Transverse colon (tissue), 4 donors: ENCODE results near the gene TXNDC8. TPM values are rescaled to one million over a fixed set of nuclear protein-coding genes. Genes with fewer than 3 reads are reported as not detected.

Experiments used
- DNase-seq: peaks from one replicate; pipeline ENCODE4 v3.0.0-alpha.2; 2019
- H3K27ac ChIP-seq, 4 donors: fragments of 200-600 bp; sonication (generic); 2 replicates each; pipeline ENCODE4 v1.5.1; 2016 to 2018; ENCODE audit warnings: inconsistent platforms in 4 of 4
- H3K27me3 ChIP-seq: fragments of 200-600 bp; sonication (generic); 2 replicates; pipeline ENCODE4 v1.5.1; 2017; ENCODE audit warnings: inconsistent platforms
- H3K36me3 ChIP-seq, 4 donors: fragments of 200-600 bp; sonication (generic); 2 replicates each; pipeline ENCODE4 v1.5.1; 2017 to 2019; ENCODE audit warnings: inconsistent platforms in 4 of 4
- H3K4me1 ChIP-seq, 4 donors: fragments of 200-600 bp; sonication (generic); 2 replicates each; pipeline ENCODE4 v1.5.1; 2017 to 2020; ENCODE audit warnings: inconsistent platforms in 4 of 4
- H3K4me3 ChIP-seq, 4 donors: fragments of 200-600 bp; sonication (generic); 1 replicate in 1 of 4; 2 replicates in 3 of 4; pipeline versions ENCODE4 v1.5.1 to v1.6.1; 2017 to 2019; ENCODE audit warnings: inconsistent platforms in 4 of 4
- H3K9me3 ChIP-seq, 2 donors: fragments of 200-600 bp; sonication (generic); 2 replicates each; pipeline ENCODE4 v1.5.1; 2017 to 2019; ENCODE audit warnings: inconsistent platforms in 2 of 2
- EP300 ChIP-seq: sonication (generic); formaldehyde crosslinking; IDR thresholded peaks from one replicate; pipeline ENCODE4 v1.6.1; 2017; ENCODE audit warnings: antibody characterized with exemption, low read depth
- POLR2A ChIP-seq: fragments of 450-650 bp; IDR thresholded peaks from one replicate; pipeline ENCODE4 v1.6.1; 2016; ENCODE audit warnings: antibody characterized with exemption, mild to moderate bottlenecking, moderate library complexity
- POLR2AphosphoS5 ChIP-seq, 3 donors: sonication (generic); formaldehyde crosslinking; IDR thresholded peaks; one replicate each; pipeline ENCODE4 v1.6.1; 2016; ENCODE audit warnings: antibody characterized with exemption in 3 of 3
- WGBS, 2 donors: methylation state at CpG; one replicate each; pipeline ENCODE4 v1.1.5; 2018; ENCODE audit warnings: low coverage in 1 of 2; 5-methylcytosine and 5-hydroxymethylcytosine counted together
- in situ Hi-C, 4 donors: fragments of 200-750 bp; cut with MboI; loops; one replicate each; pipeline versions ENCODE4 v1.15.0 to v1.15.1; 2017; ENCODE audit warnings: low sequenced_read_pairs in 3 of 4, low pct_ligation_motif_present in 1 of 4, low pct_unique_long_range_greater_than_20kb in 1 of 4
- intact Hi-C: fragments of 100-400 bp; cut with DNase I; formaldehyde crosslinking; loops from one replicate; pipeline ENCODE4 v1.15.1; 2023; ENCODE audit warnings: low total_unique reads
- total RNA-seq, 4 donors: library from RNA; depleted of rRNA; stranded (reverse); fragments of >200 nt; gene quantifications; one replicate each; pipeline ENCODE4 v1.1.0, GENCODE V29; 2016
- TF ChIP-seq, protein P1 (sequence below), 5 experiments: fragments of 200-600 bp in 3 of 5; fragments of 450-650 bp in 2 of 5; sonication (generic) in 3 of 5; IDR thresholded peaks; 1 replicate in 2 of 5; 2 replicates in 3 of 5; pipeline ENCODE4 v1.5.1; 2016 to 2017; ENCODE audit warnings: antibody characterized with exemption in 5 of 5, inconsistent platforms in 3 of 5, mild to moderate bottlenecking in 2 of 5, moderate library complexity in 1 of 5

Gene TXNDC8
- total RNA-seq, 4 donors from 2014 or later = not detected

DNA sequence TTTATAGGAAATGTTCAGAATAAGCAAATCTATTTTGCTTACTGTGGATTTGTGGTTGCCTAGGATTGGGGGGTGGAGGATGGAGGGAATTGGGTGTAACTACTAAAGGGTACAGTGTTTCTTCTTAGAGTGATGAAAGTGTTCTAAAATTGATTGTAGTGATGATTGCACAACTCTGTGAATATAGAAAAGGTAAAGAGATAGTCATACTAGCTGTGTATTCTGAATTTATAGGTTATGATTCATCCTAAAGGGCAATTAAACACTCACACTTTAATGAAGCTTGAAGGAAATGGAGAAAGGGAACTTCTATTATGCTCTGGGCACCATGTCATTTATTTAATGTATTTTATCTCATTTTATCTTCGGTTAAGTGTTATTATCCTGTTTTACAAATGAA lies 9.9 kb downstream of the TXNDC8 start:
- Histone ChIP-seq H3K9me3 (no peaks in the 10 kb centered on the region), H3K4me3 (no peak overlapping the region), H3K27ac (no peak overlapping the region), H3K27me3 (no peaks in the 10 kb centered on the region), H3K36me3 (no peaks in the 10 kb centered on the region), H3K4me1 (no peaks in the 10 kb centered on the region)
- intact Hi-C loops = no loop called here
- no peak for TF ChIP-seq EP300
- in situ Hi-C loops = no loop called here
- DNase-seq = no peak
- WGBS, 2 donors = 25 to 64% methylated on average over 1 of the region's 1 CpG

DNA sequence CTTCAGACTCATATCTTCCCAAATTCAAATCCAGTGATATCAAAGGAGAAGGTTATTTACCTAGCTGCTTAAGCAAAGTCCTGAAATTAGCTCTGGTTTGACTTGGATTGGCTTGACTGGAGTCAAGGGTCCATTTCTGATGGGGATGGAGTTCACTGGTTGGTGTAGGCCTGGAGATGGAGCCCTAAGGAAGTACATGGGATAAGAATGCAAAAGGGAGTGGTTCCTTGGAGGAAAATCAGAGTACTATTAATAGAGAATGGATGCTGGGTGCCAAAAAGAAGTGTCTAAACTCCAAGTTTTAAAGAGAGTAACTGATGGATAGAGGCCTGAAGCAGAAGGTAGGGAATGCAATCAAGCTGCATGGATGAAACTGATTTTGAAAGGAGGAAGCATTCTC lies 13.8 kb downstream of the TXNDC8 start:
- no peak for DNase-seq
- intact Hi-C loops (no loop called here), in situ Hi-C loops (no loop called here)

DNA sequence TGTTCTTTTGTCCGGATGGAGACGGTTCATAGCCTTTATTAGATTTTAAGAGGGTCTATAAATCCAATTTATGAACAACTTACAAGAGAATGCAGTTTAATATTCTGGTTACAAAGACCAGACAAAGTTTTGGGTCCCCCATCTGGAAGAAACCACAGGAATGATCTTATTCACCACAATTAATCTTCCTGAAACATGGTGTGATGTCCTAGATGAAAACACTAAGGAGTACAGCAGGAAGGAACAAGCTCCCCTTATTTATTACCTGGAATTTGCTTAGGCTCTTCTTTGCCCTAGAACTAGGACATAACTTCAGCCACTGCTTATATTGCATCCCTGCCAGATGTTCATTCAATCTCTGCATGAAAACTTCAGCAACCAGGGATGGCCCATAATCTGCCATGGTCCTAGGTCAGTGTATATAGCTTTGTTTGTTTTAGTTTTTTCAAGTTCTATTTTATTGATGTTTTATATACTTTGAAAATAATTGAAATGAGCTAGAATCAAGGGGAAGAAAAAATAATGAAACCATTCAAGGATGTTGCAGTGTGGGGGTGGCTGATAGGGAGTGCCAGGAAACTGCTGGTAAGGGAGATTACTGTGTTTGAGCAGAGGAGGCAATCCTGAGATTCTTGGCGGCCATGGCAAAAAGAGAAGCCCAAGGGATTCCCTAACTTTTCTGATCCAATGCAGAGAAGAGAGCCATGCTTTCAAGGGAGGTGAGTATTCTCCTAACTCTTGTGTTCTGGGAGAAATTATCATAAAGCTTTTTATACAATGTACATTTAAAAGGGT lies 16.8 kb downstream of the TXNDC8 start:
- Histone ChIP-seq H3K9me3 (no peaks in the 10 kb centered on the region), H3K27ac (no peak overlapping the region), H3K36me3 (no peaks in the 10 kb centered on the region), H3K4me1 (no peaks in the 10 kb centered on the region), H3K27me3 (no peaks in the 10 kb centered on the region), H3K4me3 (no peak overlapping the region)
- intact Hi-C loops (no loop called here), in situ Hi-C loops (no loop called here)
- TF ChIP-seq, protein P1, sequence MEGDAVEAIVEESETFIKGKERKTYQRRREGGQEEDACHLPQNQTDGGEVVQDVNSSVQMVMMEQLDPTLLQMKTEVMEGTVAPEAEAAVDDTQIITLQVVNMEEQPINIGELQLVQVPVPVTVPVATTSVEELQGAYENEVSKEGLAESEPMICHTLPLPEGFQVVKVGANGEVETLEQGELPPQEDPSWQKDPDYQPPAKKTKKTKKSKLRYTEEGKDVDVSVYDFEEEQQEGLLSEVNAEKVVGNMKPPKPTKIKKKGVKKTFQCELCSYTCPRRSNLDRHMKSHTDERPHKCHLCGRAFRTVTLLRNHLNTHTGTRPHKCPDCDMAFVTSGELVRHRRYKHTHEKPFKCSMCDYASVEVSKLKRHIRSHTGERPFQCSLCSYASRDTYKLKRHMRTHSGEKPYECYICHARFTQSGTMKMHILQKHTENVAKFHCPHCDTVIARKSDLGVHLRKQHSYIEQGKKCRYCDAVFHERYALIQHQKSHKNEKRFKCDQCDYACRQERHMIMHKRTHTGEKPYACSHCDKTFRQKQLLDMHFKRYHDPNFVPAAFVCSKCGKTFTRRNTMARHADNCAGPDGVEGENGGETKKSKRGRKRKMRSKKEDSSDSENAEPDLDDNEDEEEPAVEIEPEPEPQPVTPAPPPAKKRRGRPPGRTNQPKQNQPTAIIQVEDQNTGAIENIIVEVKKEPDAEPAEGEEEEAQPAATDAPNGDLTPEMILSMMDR (IDR thresholded peaks at IDR 0.05) = no peak
- TF ChIP-seq POLR2A (no peak), EP300 (no peak), POLR2AphosphoS5 (IDR thresholded peaks at IDR 0.05) (no peak)
- DNase-seq = no peak
- 49 to 70% methylated on average over 3 of the region's 3 CpGs for WGBS, 2 donors

More for the DNA sequence above, 13.8 kb downstream of the TXNDC8 start:
- Histone ChIP-seq H3K27ac (no peak overlapping the region), H3K4me1 (no peaks in the 10 kb centered on the region), H3K27me3 (no peaks in the 10 kb centered on the region), H3K9me3 (no peaks in the 10 kb centered on the region), H3K36me3 (no peaks in the 10 kb centered on the region), H3K4me3 (no peak overlapping the region)
- TF ChIP-seq EP300 (no peak), POLR2AphosphoS5 (IDR thresholded peaks at IDR 0.05) (no peak), POLR2A (no peak)
- TF ChIP-seq, protein P1 (IDR thresholded peaks at IDR 0.05) = no peak

DNA sequence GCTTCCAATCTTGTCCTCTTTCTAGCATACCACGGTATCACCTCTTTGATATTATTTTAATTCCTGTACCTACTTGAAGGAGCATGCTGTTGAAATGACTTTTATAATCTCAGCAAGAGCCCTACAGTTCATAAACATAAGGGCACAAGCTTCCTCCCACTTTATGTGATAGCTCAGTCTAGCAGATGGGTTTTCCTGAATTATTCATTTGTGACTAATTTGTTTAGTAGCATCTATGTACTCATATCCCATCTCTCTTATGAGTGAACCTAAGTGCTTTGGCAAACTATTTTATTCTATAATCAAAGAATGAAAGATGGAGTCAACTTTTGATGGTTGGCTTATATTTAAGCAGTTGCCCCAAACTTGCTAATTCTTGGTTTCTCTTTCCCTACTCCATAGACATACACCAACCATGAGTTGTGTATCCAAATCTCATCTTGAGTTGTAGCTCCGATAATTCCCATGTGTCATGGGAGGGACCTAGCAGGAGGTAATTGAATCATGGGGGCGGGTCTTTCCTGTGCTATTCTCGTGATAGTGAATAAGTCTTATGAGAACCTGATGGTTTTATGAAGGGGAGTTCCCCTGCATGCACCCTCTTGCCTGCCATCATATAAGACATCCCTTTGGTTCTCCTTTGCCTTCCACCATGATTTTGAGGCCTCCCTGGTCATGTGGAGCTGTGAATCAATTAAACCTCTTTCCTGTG lies 17.7 kb downstream of the TXNDC8 start:
- H3K4me3 ChIP-seq = no peak overlapping the region
- H3K27me3 ChIP-seq = no peaks in the 10 kb centered on the region
- in situ Hi-C loops (no loop called here), intact Hi-C loops (no loop called here)
- H3K9me3 ChIP-seq = no peaks in the 10 kb centered on the region
- DNase-seq = no peak
- no peaks in the 10 kb centered on the region for H3K4me1 ChIP-seq
- H3K36me3 ChIP-seq = no peaks in the 10 kb centered on the region
- no peak overlapping the region for H3K27ac ChIP-seq
- TF ChIP-seq EP300 = no peak
- no peak for TF ChIP-seq POLR2A
- no peak for TF ChIP-seq POLR2AphosphoS5 (IDR thresholded peaks at IDR 0.05)
- WGBS, 2 donors = 84 to 93% methylated on average over 2 to 4 of the region's 4 CpGs

GRCh38 chr9:110317911-110318310 lies 19.8 kb downstream of the TXNDC8 start:
- in situ Hi-C loops = no loop called here
- H3K36me3 ChIP-seq = no peaks in the 10 kb centered on the region
- no peaks in the 10 kb centered on the region for H3K4me1 ChIP-seq
- DNase-seq = no peak
- no peaks in the 10 kb centered on the region for H3K27me3 ChIP-seq
- 97 to 100% methylated on average over 3 to 4 of the region's 4 CpGs for WGBS, 2 donors
- no peaks in the 10 kb centered on the region for H3K9me3 ChIP-seq
- TF ChIP-seq EP300 (no peak), POLR2AphosphoS5 (IDR thresholded peaks at IDR 0.05) (no peak), POLR2A (no peak)
- TF ChIP-seq, protein P1 (IDR thresholded peaks at IDR 0.05) = no peak
- intact Hi-C loops = no loop called here
- no peak overlapping the region for H3K4me3 ChIP-seq
- H3K27ac ChIP-seq = no peak overlapping the region
